HCT116 (cell line): ENCODE results near the gene DYNLRB2. TPM values are rescaled to one million over a fixed set of nuclear protein-coding genes. Genes with fewer than 3 reads are reported as not detected.

ENCODE experiments used
- ATAC-seq: fragments of 200-7000 bp; cut with Tn5 transposase; 2 replicates; pipeline ENCODE4 v1.9.1; 2020; ENCODE audit warnings: mild to moderate bottlenecking, moderate library complexity
- BruUV-seq: library from RNA; stranded (reverse); fragments of 400-500 nt; replicated peaks from 2 replicates; lab custom pipeline; 2021; lab: Mats Ljungman, UMichigan
- CTCF ChIA-PET: fragments of 300-600 bp; sonication (Branson Sonifier 250); formaldehyde crosslinking; loops from one replicate; lab custom pipeline; 2021; ENCODE audit warnings: antibody characterized with exemption; lab: Charles Lee
- POLR2A ChIA-PET: fragments of 300-600, 350-600 bp; sonication (Branson Sonifier 250); formaldehyde crosslinking; loops from one replicate; lab custom pipeline; 2021; ENCODE audit warnings: antibody characterized with exemption; lab: Charles Lee
- RAD21 ChIA-PET, 2 experiments: fragments of 300-600 bp; sonication (Branson Sonifier 250); formaldehyde crosslinking; loops; one replicate each; lab custom pipeline; 2023; ENCODE audit warnings: low total read pairs in 2 of 2; ENCODE audit not compliant: uncharacterized antibody in 2 of 2, unreplicated experiment in 2 of 2, low non-redundant PET in 1 of 2; lab: Charles Lee
- DNase-seq: peaks from one replicate; pipeline ENCODE4 v3.0.0-alpha.2; 2010; ENCODE audit warnings: low read depth, low spot score
- H2AFZ ChIP-seq: fragments of 200-600 bp; shearing (Covaris generic), sonication (generic); 2 replicates; pipeline ENCODE4 v1.6.1; 2017; ENCODE audit warnings: low read depth, mixed run types, mixed read lengths, antibody characterized with exemption, low read length; ENCODE audit not compliant: poor library complexity, severe bottlenecking
- H3K27ac ChIP-seq: 2 replicates; pipeline ENCODE4 v1.5.1; 2012; ENCODE audit warnings: low read depth, low read length
- H3K27me3 ChIP-seq: fragments of 200-600 bp; sonication (generic); 2 replicates; pipeline ENCODE4 v1.6.1; 2016; ENCODE audit warnings: mixed run types, low read length, mixed read lengths; ENCODE audit not compliant: insufficient read depth
- H3K36me3 ChIP-seq, 2 experiments: fragments of 200-500 bp in 1 of 2; fragments of 200-600 bp in 1 of 2; sonication (Bioruptor generic) in 1 of 2; sonication (generic) in 1 of 2; 2 replicates each; pipeline versions ENCODE4 v1.5.1 to v1.6.1; 2014 to 2016; ENCODE audit warnings: low read length in 2 of 2, inconsistent platforms in 1 of 2, mixed read lengths in 1 of 2, mixed run types in 1 of 2; ENCODE audit not compliant: insufficient read depth in 2 of 2, control insufficient read depth in 1 of 2
- H3K4me1 ChIP-seq, 2 experiments: fragments of 200-600 bp in 1 of 2; sonication (generic) in 1 of 2; 2 replicates each; pipeline versions ENCODE4 v1.5.1 to v1.6.1; 2012 to 2017; ENCODE audit warnings: low read length in 2 of 2, inconsistent platforms in 1 of 2, mild to moderate bottlenecking in 1 of 2, mixed read lengths in 1 of 2, mixed run types in 1 of 2, moderate library complexity in 1 of 2; ENCODE audit not compliant: insufficient read depth in 2 of 2, control insufficient read depth in 1 of 2
- H3K4me2 ChIP-seq: fragments of 200-600 bp; sonication (generic); 2 replicates; pipeline ENCODE4 v1.6.1; 2017; ENCODE audit warnings: mixed run types, low read length, mixed read lengths
- H3K4me3 ChIP-seq, 2 experiments: fragments of 200-600 bp in 1 of 2; sonication (generic) in 1 of 2; replicated peaks in 1 of 2; 2 replicates each; pipeline ENCODE4 v1.5.1; 2011 to 2016; ENCODE audit warnings: low read length in 2 of 2, control low read depth in 1 of 2, low read depth in 1 of 2, mild to moderate bottlenecking in 1 of 2, mixed read lengths in 1 of 2, mixed run types in 1 of 2
- H3K79me2 ChIP-seq: fragments of 200-600 bp; sonication (generic); 2 replicates; pipeline ENCODE4 v1.6.1; 2017; ENCODE audit warnings: mild to moderate bottlenecking, mixed run types, low read length, moderate library complexity, mixed read lengths; ENCODE audit not compliant: insufficient read depth
- H3K9ac ChIP-seq: fragments of 200-600 bp; sonication (generic); 2 replicates; pipeline ENCODE4 v1.6.1; 2016; ENCODE audit warnings: low read length, mixed read lengths
- H3K9me2 ChIP-seq: fragments of 200-600 bp; sonication (generic), shearing (Covaris generic); 2 replicates; pipeline ENCODE4 v1.6.1; 2017; ENCODE audit warnings: mixed run types, mild to moderate bottlenecking, moderate library complexity; ENCODE audit not compliant: insufficient read depth
- H3K9me3 ChIP-seq, 2 experiments: fragments of 200-500 bp in 1 of 2; fragments of 200-600 bp in 1 of 2; sonication (Bioruptor generic) in 1 of 2; sonication (generic) in 1 of 2; 2 replicates each; pipeline ENCODE4 v1.6.1; 2014 to 2017; ENCODE audit warnings: low read length in 2 of 2, mixed read lengths in 2 of 2, inconsistent platforms in 1 of 2, low read depth in 1 of 2, mild to moderate bottlenecking in 1 of 2, mixed run types in 1 of 2, moderate library complexity in 1 of 2; ENCODE audit not compliant: control insufficient read depth in 1 of 2, insufficient read depth in 1 of 2
- H4K20me1 ChIP-seq: fragments of 200-600 bp; sonication (generic), shearing (Covaris generic); 2 replicates; pipeline ENCODE4 v1.6.1; 2017; ENCODE audit warnings: mixed run types, mild to moderate bottlenecking, moderate library complexity; ENCODE audit not compliant: insufficient read depth
- ATF3 ChIP-seq: IDR thresholded peaks from 2 replicates; pipeline ENCODE4 v1.6.1; 2012
- CBX3 ChIP-seq: IDR thresholded peaks from 2 replicates; pipeline ENCODE4 v1.6.1; 2012; ENCODE audit warnings: low read depth
- ELF1 ChIP-seq: IDR thresholded peaks from 2 replicates; pipeline ENCODE4 v1.6.1; 2012; ENCODE audit warnings: low read depth, borderline replicate concordance
- EZH2 ChIP-seq: fragments of 200-600 bp; sonication (generic); IDR thresholded peaks from 2 replicates; pipeline ENCODE4 v1.6.1; 2017; ENCODE audit warnings: antibody characterized with exemption, mixed run types
- FOSL1 ChIP-seq: IDR thresholded peaks from 2 replicates; pipeline ENCODE4 v1.6.1; 2012; ENCODE audit warnings: low read depth
- POLR2A ChIP-seq: IDR thresholded peaks from 2 replicates; pipeline ENCODE4 v1.7.0; 2011; ENCODE audit warnings: borderline replicate concordance; ENCODE audit not compliant: insufficient read depth, insufficient read length; ENCODE audit errors: extremely low read depth
- POLR2AphosphoS5 ChIP-seq: IDR thresholded peaks from 2 replicates; pipeline ENCODE4 v1.6.1; 2011; ENCODE audit warnings: mild to moderate bottlenecking, low read depth, low read length, moderate library complexity
- RAD21 ChIP-seq: IDR thresholded peaks from 2 replicates; pipeline ENCODE4 v1.6.1; 2012; ENCODE audit warnings: low read depth, mild to moderate bottlenecking
- REST ChIP-seq: IDR thresholded peaks from 2 replicates; pipeline ENCODE4 v1.6.1; 2012; ENCODE audit warnings: low read depth
- SRF ChIP-seq: IDR thresholded peaks from 2 replicates; pipeline ENCODE4 v1.6.1; 2012; ENCODE audit warnings: low read depth
- TCF7L2 ChIP-seq: IDR thresholded peaks from 2 replicates; pipeline ENCODE4 v1.7.0; 2011; ENCODE audit warnings: borderline replicate concordance, inconsistent platforms; ENCODE audit not compliant: insufficient read depth, insufficient read length; ENCODE audit errors: extremely low read depth
- ZFX ChIP-seq: fragments of 450-650 bp; IDR thresholded peaks from 2 replicates; pipeline ENCODE4 v1.6.1; 2017
- ZNF274 ChIP-seq: fragments of 200-500 bp; sonication (Bioruptor generic); IDR thresholded peaks from 2 replicates; pipeline ENCODE4 v1.6.1; 2014; ENCODE audit warnings: mild to moderate bottlenecking, low read depth, low read length, inconsistent platforms
- intact Hi-C: fragments of 100-400 bp; cut with micrococcal nuclease; formaldehyde crosslinking; loops from 2 replicates; pipeline ENCODE4 v1.10.0; 2022
- total RNA-seq: library from RNA; stranded (reverse); gene quantifications from one replicate; pipeline ENCODE4 v1.2.1, GENCODE V29; 2021; ENCODE audit not compliant: unreplicated experiment

DYNLRB2 gene
- total RNA-seq, 1 experiment from 2014 or later, result not detected

- H3K36me3 ChIP-seq, result no peaks in the 10 kb centered on the region
- RAD21 ChIA-PET, result no interaction called here
- ATAC-seq, result no peak
- H3K4me1 ChIP-seq, result no peaks in the 10 kb centered on the region
- no peaks in the 10 kb centered on the region for H3K79me2 ChIP-seq
- H2AFZ ChIP-seq, result no peak overlapping the region
- H4K20me1 ChIP-seq, result no peaks in the 10 kb centered on the region
- no peaks in the 10 kb centered on the region for H3K9me2 ChIP-seq
- no peak overlapping the region for H3K4me3 ChIP-seq
- no peak overlapping the region for H3K27ac ChIP-seq
- BruUV-seq, result no TSS peak
- no peak for TF ChIP-seq EZH2
- no peak for TF ChIP-seq ATF3
- TF ChIP-seq POLR2A, result no peak
- no peak for TF ChIP-seq ELF1
- no peak for TF ChIP-seq CBX3
- no peak for TF ChIP-seq ZNF274
- no peak for TF ChIP-seq RAD21
- no peak for TF ChIP-seq FOSL1
- no peak for TF ChIP-seq REST
- TF ChIP-seq ZFX, result no peak
- no peak for TF ChIP-seq TCF7L2
- TF ChIP-seq POLR2AphosphoS5, result no peak
- no peak for TF ChIP-seq SRF
- TF ChIP-seq, all 23 proteins: peak for 0
- POLR2A ChIA-PET, result no interaction called here
- DNase-seq, result no peak
- H3K4me2 ChIP-seq, result no peak overlapping the region
- CTCF ChIA-PET, result no interaction called here
- intact Hi-C loops, result no loop called here
- no peaks in the 10 kb centered on the region for H3K27me3 ChIP-seq
- no peak overlapping the region for H3K9ac ChIP-seq
- no peaks in the 10 kb centered on the region; a peak in 2 of 4 replicates for H3K9me3 ChIP-seq
Measured at GRCh38 chr16:80592273-80592672, 51.5 kb downstream of the DYNLRB2 start.
